ENCODE measurements around the gene CCDC51.

- TF ChIP-seq POLR2A (IDR thresholded peaks at IDR 0.05; ENCODE audit: borderline replicate concordance, extremely low read depth, insufficient read depth, insufficient read length) = no peak
- TF ChIP-seq YY1 (IDR thresholded peaks at IDR 0.05; ENCODE audit: extremely low read depth, insufficient replicate concordance, low read depth, low read length) = no peak
- no peak for TF ChIP-seq SIN3A (IDR thresholded peaks at IDR 0.05; ENCODE audit: low read depth)
- no peak for TF ChIP-seq EZH2 (IDR thresholded peaks at IDR 0.05)
- TF ChIP-seq ZNF274 (IDR thresholded peaks at IDR 0.05; ENCODE audit: low read depth, low read length) = no peak
- no peak for TF ChIP-seq EZH2phosphoT487 (IDR thresholded peaks at IDR 0.05; ENCODE audit: borderline replicate concordance)
- no peak for TF ChIP-seq CTCF (IDR thresholded peaks at IDR 0.05 in 2 of 3, conservative IDR thresholded peaks at IDR 0.05 in 1 of 3; ENCODE audit: borderline replicate concordance in 1 of 3, insufficient read depth in 1 of 3, low read depth in 2 of 3, low read length in 2 of 3)
- no peak for TF ChIP-seq RAD21 (IDR thresholded peaks at IDR 0.05; ENCODE audit: low read depth)
- no peak for TF ChIP-seq ATF3 (IDR thresholded peaks at IDR 0.05)
Observed at GRCh38 chr3:48405343-48405881, 34.5 kb downstream of the CCDC51 start.
